Measurements from ENCODE around the gene ACOX1. TPM values are rescaled to one million over a fixed set of nuclear protein-coding genes. Genes with fewer than 3 reads are reported as not detected.
A peak's percentile ranks its signal among the peaks of the same experiment; 100 is the strongest.

The ACOX1 gene
- total and polyA plus RNA-seq, 2 donors (not counting 1 experiment from before 2014, with no cell fraction given) = 6.6 to 31.2 TPM

DNA sequence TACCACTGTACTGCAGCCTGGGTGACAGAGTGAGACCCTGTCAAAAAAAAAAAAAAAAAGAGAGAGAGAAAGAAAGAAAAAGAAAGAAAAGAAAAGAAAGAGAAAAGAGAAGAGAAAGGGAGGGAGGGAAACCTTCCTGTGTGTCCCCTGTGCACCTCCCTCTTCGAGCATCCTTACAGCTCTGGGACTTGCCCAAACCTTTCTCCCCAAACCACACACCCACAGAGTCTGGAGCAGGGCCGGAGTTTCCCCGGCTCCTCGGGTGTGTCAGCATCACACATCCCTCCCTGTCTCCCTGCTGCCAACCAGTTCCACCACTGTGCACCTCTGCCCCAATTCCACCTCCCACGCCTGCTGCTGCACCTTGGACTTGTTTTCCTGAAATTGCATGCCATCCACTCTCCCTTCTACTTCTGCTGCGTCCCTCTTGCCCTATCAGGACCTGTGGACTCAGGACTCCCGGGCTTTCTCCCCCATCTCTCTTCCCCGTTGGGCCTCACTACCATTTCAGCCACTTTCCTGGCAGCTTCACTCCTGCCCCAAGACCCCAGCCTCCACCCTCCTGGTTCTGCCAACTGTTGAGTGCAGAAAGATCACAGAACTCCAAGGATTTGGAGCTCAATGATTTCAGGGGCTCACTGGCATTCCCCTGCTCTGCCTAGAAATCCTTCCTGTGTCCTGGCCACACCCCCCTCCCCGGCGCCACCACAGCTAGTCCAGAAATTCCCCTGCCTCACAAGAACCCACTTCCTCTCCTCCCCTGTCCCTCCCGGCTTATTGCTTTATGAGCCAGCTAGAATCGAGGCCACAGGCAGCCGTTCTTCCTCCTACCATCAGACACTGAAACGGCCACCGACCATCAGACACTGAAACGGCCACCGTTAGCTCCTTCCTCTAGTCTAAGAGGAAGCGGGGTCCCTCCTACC, 18.0 kb upstream of the ACOX1 start:
- ChIA-PET POLR2A (interaction anchor here (0.7 to 0.9 kb wide), 2 partner anchors 18 to 96 kb away, joined by 3 read pairs; partner anchors contain the start of genes ACOX1 and TEN1), CTCF (interaction anchor here (0.7 to 3.4 kb wide), 6 partner anchors 8 to 35 kb away, joined by 3 to 20 read pairs (median 5); no protein-coding TSS in a partner anchor)
- ATAC-seq (ENCODE audit: low read depth) (peak; percentile 45), DNase-seq (peak; percentile 60)
- peak overlapping the region in 1 of 2 donors; percentile 61 for H3K27ac ChIP-seq (ENCODE audit: low read length in 2 of 2)
- H3K9ac ChIP-seq (ENCODE audit: low read length) = no peak overlapping the region
- no peak for TF ChIP-seq EZH2 (IDR thresholded peaks at IDR 0.05; ENCODE audit: borderline replicate concordance, insufficient read depth, low read depth, low read length, poor library complexity, severe bottlenecking)
- TF ChIP-seq, protein P1, sequence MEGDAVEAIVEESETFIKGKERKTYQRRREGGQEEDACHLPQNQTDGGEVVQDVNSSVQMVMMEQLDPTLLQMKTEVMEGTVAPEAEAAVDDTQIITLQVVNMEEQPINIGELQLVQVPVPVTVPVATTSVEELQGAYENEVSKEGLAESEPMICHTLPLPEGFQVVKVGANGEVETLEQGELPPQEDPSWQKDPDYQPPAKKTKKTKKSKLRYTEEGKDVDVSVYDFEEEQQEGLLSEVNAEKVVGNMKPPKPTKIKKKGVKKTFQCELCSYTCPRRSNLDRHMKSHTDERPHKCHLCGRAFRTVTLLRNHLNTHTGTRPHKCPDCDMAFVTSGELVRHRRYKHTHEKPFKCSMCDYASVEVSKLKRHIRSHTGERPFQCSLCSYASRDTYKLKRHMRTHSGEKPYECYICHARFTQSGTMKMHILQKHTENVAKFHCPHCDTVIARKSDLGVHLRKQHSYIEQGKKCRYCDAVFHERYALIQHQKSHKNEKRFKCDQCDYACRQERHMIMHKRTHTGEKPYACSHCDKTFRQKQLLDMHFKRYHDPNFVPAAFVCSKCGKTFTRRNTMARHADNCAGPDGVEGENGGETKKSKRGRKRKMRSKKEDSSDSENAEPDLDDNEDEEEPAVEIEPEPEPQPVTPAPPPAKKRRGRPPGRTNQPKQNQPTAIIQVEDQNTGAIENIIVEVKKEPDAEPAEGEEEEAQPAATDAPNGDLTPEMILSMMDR (IDR thresholded peaks at IDR 0.05) = no peak
- H3K36me3 ChIP-seq (replicated peaks in 1 of 2; ENCODE audit: control extremely low read depth in 1 of 2, control insufficient read depth in 1 of 2, extremely low read depth in 1 of 2, insufficient read depth in 2 of 2, low read length in 1 of 2) = peaks cover 0 to 5% of the 10 kb centered on the region in 2 experiments
- no peaks in the 10 kb centered on the region for H3K9me3 ChIP-seq (ENCODE audit: control extremely low read depth in 1 of 3, control insufficient read depth in 2 of 3, insufficient read depth in 1 of 3, low read length in 2 of 3)
- H3K4me2 ChIP-seq (replicated peaks; ENCODE audit: low read depth, low read length, poor library complexity, severe bottlenecking) = peak overlapping the region; percentile 45
- peak overlapping the region; percentile 55 for H3K27ac Mint-ChIP-seq
- H4K20me1 ChIP-seq (ENCODE audit: control insufficient read depth, insufficient read depth, low read length, poor library complexity, severe bottlenecking) = no peaks in the 10 kb centered on the region
- peak overlapping the region; percentile 48 for H2AFZ ChIP-seq (ENCODE audit: insufficient read depth, low read depth, low read length, poor library complexity, severe bottlenecking)
- peaks cover 9 to 18% of the 10 kb centered on the region in 2 donors for H3K4me1 ChIP-seq (ENCODE audit: control insufficient read depth in 2 of 2, insufficient read depth in 2 of 2, low read length in 2 of 2)
- no peaks in the 10 kb centered on the region for H3K27me3 ChIP-seq (replicated peaks in 1 of 4; ENCODE audit: control extremely low read depth in 1 of 4, control insufficient read depth in 3 of 4, insufficient read depth in 4 of 4, low read length in 3 of 4)
- H3K4me3 ChIP-seq (ENCODE audit: control extremely low read depth in 1 of 5, extremely low read depth in 1 of 5, insufficient read depth in 1 of 5, low read depth in 2 of 5, low read length in 4 of 5) = no peak overlapping the region
- no peaks in the 10 kb centered on the region for H3K79me2 ChIP-seq (ENCODE audit: control insufficient read depth, insufficient read depth, low read length)
- intact Hi-C loops (cut with micrococcal nuclease) = no loop called here
- peak overlapping the region; percentile 20 for H3K4me3 Mint-ChIP-seq
- H3K9me3 Mint-ChIP-seq (ENCODE audit: insufficient read depth) = no peaks in the 10 kb centered on the region
- H3K27me3 Mint-ChIP-seq = no peaks in the 10 kb centered on the region
- 15% methylated on average over 16 of the region's 18 CpGs for WGBS (ENCODE audit: insufficient coverage)
- H3K4me1 Mint-ChIP-seq = peaks cover 13% of the 10 kb centered on the region
